Measurements from ENCODE around the gene GBE1.
A peak's percentile ranks its signal among the peaks of the same experiment; 100 is the strongest.

Gene GBE1

DNA sequence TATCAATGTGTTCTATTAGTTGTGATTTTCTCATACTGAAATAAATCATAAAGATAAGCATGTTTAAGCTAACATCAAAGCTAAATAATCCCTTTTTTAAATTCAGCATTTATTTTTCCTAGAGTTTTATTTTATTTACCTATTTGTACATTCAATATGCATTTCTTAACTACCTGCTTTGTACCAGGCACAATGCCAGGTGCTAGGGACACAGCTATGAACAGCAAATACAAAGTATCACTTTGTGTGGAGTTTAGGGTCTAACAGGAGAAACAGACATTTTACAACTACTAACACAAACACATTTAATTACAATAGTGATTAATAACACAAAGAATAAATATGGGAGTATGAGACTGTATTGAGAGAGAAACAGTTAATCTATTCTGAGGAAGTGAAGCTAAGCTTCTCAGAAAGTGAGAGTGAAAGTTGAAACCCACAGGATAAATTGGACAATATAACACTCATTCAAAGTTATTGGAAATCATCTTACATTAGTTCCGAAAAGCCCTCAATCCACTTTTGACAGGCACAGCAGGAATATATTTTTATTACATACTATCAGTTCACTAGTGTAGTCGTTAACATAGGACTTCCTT lies 159.6 kb downstream of the GBE1 start:
- DNase-seq, result no peak

GRCh38 chr3:81592101-81592500 lies 169.3 kb downstream of the GBE1 start:
- no peak for DNase-seq

DNA sequence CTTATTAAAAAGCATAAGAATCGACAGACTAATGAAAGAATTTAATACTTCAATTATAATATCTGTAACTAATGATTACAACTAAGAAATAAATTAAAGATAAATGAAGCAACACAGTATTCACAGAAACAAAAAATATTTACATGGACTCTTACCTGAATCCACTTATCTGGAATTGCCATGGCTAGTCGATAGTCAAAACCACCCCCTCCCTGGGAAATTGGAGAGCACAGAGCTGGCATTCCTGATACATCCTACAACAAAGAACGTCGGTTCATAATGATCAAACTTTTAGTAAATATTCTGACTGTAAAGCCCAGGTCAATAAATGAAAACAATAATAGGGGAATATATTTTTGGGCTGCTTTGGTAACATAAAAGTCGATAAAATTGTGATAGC lies 175.5 kb downstream of the GBE1 start:
- DNase-seq, result no peak

DNA sequence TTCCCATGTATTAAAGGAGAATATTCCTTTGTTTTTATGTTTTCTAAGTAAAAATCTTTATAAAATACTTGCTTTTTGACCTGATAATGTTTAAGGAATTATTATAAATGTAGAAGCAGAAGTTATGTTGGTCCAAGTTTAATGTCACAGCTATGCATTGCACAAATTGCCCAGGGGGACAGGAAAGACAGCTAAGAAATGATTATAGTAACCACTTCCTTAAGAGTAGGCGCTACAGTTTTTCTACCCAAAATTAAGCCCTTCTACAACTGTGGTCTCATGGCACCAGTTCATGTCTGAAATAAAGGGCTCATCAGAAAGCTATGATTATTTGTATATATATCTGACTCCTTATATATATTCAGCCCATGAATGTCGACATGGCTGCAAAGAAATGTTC lies 176.4 kb downstream of the GBE1 start:
- DNase-seq, result no peak

GRCh38 chr3:81581966-81582599 lies 179.4 kb downstream of the GBE1 start:
- DNase-seq, result peak in 1 of 6 experiments; percentile 2

- DNase-seq, result no peak
Measured at GRCh38 chr3:81580355-81580754, 181.1 kb downstream of the GBE1 start.

GRCh38 chr3:81579744-81580143 lies 181.7 kb downstream of the GBE1 start:
- DNase-seq, result no peak

DNA sequence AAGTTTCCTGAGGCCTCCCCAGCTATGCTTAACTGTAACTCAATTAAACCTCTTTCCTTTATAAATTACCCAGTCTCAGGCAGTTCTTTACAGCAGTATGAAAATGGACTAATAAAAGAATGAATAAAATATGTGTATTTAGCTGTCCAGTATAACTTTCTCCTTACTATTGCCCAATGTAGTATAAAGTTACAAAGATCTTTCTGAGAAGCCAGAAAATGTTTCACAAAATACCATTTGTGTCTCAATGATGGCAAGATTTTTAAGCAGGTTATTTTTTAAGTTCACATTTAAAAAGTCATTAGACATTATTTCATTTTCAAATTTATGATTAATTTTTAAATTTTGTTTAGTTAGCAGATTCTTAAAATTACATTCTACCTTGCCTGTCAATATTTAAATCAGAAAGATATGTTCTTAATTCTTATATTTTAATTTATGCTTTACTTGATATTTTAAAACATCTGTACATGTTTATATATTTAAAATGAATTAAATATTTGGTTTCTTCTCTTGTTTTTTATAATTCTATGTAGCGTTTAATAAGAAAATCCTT lies 189.2 kb downstream of the GBE1 start:
- no peak for DNase-seq

GRCh38 chr3:81568378-81568777 lies 193.1 kb downstream of the GBE1 start:
- DNase-seq, result no peak

GRCh38 chr3:81565041-81565440 lies 196.4 kb downstream of the GBE1 start:
- DNase-seq, result no peak

DNA sequence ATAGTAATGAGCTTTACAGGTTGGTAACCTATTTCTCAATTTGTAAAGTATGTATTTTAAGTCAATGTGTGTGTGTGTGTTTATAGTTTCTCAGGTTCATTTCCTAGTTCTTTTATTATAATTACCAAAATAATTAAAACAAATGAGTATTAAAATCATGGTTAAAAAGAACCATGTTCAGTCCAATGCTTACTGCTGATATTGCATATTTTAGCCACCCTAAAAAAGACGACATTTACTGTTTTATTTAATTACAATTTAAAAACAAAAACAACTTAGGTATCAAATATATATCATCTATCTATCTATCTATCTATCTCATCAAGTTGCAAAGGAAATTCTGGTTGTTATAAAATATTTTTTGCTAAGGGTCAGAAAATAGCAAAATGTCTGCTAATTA lies 203.3 kb downstream of the GBE1 start:
- no peak for DNase-seq

DNA sequence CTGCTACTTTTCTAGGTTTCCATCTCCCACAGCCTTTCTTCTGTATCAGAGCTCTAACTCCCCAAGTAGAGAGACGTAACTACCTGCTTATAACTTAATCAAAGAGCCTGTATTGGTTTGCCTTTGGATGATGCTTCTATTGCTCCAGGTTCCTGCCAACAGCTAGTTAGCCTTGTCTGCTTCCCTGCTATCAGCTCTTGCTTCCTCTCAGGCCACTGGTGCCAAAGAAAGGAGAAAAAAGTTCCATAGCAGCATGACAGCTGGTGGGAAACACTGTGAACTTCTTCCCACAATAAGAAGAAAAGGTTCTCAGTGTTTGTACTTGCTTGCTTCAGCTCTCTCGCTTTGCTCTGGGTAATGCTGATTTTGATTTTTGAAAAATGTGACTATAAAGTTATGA lies 206.6 kb downstream of the GBE1 start:
- DNase-seq, result no peak

- DNase-seq, result no peak
Measured at GRCh38 chr3:81554388-81554787, 207.1 kb downstream of the GBE1 start.

- no peak for DNase-seq
Measured at GRCh38 chr3:81550415-81550814, 211.0 kb downstream of the GBE1 start.

GRCh38 chr3:81549831-81550230 lies 211.6 kb downstream of the GBE1 start:
- DNase-seq, result no peak

DNA sequence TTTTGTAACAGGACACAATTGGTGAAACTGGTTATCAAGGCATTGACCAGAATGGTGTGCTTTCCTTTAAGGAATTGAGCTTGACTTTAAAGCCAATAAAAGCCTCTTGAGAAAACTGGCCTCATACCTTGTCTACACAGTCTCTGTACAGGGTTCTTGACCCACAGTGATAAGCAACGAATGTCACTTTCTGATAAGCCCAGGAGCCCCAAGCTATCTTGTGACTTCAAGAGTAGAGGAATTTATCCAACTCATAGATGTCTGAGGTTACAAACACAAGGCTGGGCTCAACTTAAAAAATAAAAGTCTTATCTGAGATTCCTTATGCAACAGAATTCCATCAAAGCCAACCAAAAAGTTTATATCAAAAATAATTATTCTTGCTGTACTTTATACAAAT lies 212.1 kb downstream of the GBE1 start:
- DNase-seq, result no peak

DNA sequence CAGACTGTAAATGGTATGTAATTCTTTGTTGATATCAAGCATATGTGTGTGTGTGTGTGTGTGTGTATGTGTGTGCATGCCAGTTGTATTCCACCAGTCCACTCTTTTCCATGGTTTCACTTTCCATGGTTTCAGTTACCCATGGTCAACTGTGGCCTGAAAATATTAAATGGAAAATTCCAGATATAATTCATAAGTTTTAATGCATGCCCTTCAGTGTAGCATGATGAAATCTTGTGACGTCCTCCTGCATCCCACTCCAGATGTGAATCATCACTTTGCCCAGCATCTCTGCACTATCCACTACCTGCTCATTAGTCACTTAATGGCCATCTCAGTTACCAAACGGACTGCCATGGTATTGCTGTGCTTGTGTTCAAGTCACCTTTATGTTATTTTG lies 215.9 kb downstream of the GBE1 start:
- no peak for DNase-seq

DNA sequence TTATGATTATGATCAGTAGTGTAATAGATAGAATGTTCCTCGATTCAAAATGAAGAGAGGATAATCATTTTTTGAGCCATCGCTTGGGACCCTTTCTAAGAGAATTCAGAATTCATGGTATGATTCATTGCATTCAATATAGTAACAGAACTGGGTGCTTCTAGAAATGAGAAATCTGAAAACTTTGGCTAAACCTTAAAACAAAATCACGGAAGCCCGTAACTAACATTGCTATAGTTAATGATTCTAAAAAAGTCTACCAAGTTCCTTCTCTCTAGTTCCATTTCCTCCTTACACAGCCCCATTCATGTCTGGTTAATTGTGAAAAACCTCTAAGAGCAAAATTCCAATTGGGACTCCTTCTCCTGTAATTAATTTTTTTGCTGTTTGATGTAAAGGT lies 217.1 kb downstream of the GBE1 start:
- DNase-seq, result no peak

- DNase-seq, result no peak
Measured at GRCh38 chr3:81540787-81541186, 220.7 kb downstream of the GBE1 start.

DNA sequence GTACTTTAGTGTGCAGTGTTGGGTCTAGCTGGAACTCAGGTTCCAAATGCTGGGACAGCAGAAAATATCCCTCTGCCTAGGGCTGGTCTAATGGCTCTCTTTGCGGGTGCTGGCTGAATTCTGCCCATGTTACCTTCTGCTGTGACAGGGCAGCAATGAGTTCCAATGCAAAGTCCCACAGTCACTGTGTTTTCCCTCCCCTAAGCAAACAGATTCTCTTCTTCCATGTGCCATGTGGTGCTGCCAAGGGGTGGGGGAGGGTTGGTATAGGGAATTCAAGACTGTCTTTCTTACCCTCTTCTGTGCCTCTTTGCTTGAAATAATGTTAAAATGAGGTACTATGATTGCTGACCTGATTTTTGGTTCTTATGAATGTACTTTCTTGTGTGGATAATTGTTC lies 229.6 kb downstream of the GBE1 start:
- DNase-seq, result no peak

DNA sequence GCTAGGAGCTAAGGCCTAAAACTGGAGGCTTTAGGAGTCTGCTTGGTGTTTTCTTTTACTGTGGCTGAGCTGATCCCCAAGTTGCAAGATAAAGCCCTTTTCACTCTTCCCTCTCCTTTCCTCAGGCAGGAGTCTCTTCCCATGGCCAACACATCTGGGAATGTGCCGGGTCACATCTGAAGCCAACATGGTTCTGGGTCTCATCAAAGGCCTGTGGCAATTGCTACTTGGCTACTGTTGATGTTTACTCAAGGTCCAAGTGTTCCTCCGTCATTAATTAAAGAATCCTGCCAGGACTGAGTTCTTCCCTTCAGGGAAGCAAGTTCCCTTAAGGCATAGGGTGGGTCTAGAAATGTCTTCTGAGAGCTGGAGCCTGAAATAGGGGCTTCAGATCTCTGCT lies 230.2 kb downstream of the GBE1 start:
- no peak for DNase-seq

GRCh38 chr3:81530180-81530939 lies 231.1 kb downstream of the GBE1 start:
- no peak for DNase-seq

DNA sequence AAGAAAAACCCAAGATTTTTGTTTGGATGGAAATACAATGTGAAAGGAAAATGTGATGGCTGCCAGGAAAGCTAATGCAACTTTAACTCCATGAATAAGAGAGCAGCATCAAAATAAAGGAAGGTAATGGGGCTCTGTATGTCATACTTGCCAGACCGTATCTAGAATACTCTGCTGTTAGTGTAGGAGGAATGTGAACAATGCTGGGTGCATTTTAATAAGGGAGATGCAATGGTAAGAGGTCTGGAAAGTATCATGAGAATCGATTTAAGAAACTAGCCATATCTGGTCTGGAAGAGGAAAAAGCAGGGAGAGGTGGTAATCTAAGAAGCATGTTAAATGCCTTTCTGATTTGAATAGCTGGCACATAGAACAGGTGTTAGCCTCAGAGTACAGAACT lies 239.6 kb downstream of the GBE1 start:
- DNase-seq, result no peak

GRCh38 chr3:81518945-81519344 lies 242.5 kb downstream of the GBE1 start:
- no peak for DNase-seq
